Measurements from ENCODE around the gene GNS.

Gene GNS

DNA sequence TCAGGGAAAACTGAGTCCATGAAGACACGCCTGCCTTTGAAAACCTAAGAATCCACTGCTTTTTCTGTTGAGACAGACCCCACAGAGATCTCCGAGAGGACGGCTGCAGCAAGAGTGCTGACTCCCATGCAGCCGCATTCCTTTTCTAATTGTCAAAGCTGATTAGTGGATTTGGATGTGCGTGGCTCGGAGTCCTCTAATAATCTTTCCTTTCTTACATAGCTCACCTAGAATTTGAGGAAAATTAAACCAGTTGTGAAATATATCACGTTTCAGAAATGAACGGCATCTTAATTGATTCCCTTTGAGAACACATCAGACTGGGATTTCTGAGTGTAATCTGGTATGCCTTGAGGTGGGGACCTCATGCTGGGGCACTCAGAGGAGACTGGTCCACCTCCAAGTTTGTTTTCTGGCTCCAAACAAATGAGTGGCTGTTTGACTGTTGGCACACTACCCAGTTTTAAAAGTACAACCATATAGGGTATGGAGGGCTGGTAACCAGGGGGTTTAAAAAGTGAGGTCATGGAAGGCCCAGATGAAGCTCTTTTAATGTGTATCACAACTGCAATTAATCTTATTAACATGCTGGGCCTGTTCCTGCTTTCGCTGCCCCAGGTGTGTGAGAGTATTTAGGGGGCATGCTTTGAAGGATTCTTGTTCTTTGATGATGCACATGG is 85.6 kb downstream of the GNS start:
- DNase-seq (ENCODE audit: low read depth) = no peak

GRCh38 chr12:64672925-64673409 is 86.2 kb downstream of the GNS start:
- DNase-seq (ENCODE audit: low read depth) = no peak

DNA sequence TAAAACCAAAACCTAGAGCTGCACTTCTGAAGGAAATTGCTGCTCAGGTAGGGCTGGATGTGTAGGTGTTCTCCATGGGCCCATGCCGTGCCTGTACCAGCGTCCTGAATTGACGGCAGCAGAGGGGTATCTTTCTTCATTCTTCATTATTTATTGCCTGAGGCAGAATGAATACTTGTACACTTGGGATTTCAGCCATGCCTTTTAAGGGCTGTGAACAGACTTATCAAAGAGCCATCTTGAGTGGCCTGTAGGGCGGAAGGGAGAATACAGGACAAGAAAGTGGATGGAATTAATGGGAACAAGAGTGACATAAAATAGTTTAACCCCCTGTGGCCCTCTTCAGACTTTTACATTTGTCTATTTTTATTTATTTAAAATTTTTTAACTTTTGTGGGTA is 87.5 kb downstream of the GNS start:
- no peak for DNase-seq (ENCODE audit: low read depth)

DNA sequence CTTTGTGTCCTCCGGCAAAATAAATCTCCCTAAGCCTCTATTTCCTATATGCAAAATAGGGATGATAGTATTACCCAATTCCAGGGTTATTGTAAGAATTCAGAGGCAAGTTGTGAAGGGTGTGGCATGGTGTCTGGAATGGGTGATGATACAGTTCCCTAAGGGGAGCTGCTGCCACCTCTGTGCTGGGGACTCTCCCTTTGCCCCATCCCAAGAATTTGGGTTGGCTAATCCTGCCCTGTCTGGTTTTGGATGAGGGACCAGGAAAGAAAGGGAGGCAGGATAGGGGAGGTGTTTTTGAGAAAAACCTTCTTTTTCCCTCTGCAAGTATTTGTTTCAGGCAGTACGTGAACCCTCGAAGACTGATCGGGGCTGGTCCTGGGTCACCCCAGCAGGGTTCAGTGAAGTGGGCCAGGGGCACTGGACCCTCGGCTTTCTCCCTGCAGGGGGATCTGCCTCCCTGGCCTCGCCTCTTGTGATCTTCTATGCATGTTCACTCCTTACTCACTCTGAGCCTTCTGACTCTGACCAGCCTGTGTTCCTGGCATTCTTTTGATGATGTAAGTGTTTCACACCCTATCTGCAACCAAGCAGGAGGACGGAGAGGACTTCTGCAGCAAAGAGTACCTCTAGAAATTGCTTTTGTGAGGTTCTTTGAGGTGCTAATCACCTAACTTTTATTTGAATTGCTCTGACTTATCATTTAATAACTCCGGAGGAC is 88.1 kb downstream of the GNS start:
- no peak for DNase-seq (ENCODE audit: low read depth)

- no peak for DNase-seq (ENCODE audit: low read depth)
Observed at GRCh38 chr12:64670019-64670418, 89.2 kb downstream of the GNS start.

DNA sequence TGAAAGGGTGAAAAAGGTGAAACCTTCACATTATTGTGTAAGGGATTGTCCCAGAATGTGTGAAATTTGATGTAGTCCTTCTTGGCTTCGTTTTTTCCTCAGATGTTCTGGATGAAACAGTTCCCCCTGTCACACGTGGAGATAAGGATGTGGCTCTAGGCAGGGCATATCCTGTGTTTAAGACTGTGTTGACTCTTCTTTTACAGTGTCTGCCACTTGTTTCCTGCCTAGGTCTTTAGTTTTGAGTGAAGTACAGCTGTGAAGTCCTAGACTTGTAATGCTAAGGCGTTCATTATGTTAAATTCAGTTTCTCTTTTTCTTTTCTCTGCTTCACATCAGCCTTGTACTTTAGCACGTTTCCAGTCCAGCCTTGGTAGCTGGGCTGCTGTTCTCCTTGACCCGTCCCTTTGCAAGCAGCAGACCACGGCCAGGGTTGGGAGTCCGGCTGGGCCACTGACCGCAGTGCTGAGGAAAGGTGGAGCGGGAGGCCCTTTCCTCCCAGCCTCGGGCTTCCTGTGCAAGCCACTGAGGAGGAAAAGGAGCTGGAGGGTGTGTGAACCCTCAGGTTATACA is 89.8 kb downstream of the GNS start:
- peak; percentile 31 for DNase-seq (ENCODE audit: low read depth)

DNA sequence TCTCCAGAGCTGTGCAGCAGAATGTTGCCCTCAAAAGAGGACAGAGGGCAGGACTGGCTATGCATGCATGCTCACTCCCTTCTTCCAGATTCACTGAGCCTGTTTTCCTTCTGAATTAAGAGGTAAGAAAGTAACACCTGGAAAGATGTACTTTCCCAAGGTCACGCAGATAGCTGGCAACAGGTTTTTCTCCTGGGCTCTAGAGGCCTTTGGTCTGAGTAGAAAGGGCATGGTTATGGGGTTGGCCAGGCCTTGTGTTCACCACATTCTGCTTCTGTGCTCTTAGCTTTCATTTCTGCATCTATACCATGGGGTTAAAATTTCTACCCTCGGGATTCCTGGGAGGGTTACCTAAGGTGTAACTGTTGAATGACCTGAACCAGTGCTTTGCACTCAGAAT is 91.4 kb downstream of the GNS start:
- DNase-seq (ENCODE audit: low read depth) = no peak

- no peak for DNase-seq (ENCODE audit: low read depth)
Observed at GRCh38 chr12:64666054-64666914, 92.9 kb downstream of the GNS start.

GRCh38 chr12:64665514-64665913 is 93.7 kb downstream of the GNS start:
- DNase-seq (ENCODE audit: low read depth) = no peak
